Thoracic aorta (tissue), 2 donors: ENCODE data around the gene SIAE. TPM values are rescaled to one million over a fixed set of nuclear protein-coding genes. Genes with fewer than 3 reads are reported as not detected.
A peak's percentile ranks its signal among the peaks of the same experiment; 100 is the strongest.

Source experiments
- ATAC-seq: fragments of 150-250 bp; one replicate; pipeline ENCODE4 v1.8.0; 2017; ENCODE audit warnings: low read depth; ENCODE audit not compliant: insufficient number of reproducible peaks, low FRiP score
- DNase-seq: peaks from one replicate; pipeline ENCODE4 v3.0.0-alpha.2; 2020; ENCODE audit warnings: low spot score
- H3K27ac ChIP-seq, 2 donors: fragments of 200-600 bp; sonication (generic); 1 replicate in 1 of 2; 2 replicates in 1 of 2; pipeline ENCODE4 v1.5.1; 2016; ENCODE audit warnings: mild to moderate bottlenecking in 2 of 2, moderate library complexity in 2 of 2
- H3K27me3 ChIP-seq: fragments of 200-600 bp; sonication (generic); replicated peaks from 2 replicates; pipeline ENCODE4 v1.6.0; 2016; ENCODE audit warnings: mild to moderate bottlenecking; ENCODE audit not compliant: insufficient read depth
- H3K36me3 ChIP-seq: fragments of 200-600 bp; sonication (generic); one replicate; pipeline ENCODE4 v1.5.1; 2016
- H3K4me1 ChIP-seq, 2 donors: fragments of 200-600 bp; sonication (generic); 1 replicate in 1 of 2; 2 replicates in 1 of 2; pipeline versions ENCODE4 v1.5.1 to v1.6.0; 2016; ENCODE audit warnings: low read depth in 2 of 2, mild to moderate bottlenecking in 1 of 2; ENCODE audit not compliant: control insufficient read depth in 1 of 2
- H3K4me3 ChIP-seq: fragments of 200-600 bp; sonication (generic); 2 replicates; pipeline ENCODE4 v1.5.1; 2016; ENCODE audit warnings: mild to moderate bottlenecking
- H3K9me3 ChIP-seq: fragments of 200-600 bp; sonication (generic); 2 replicates; pipeline ENCODE4 v1.5.1; 2016
- CTCF ChIP-seq: fragments of 200-600 bp; sonication (generic); IDR thresholded peaks from one replicate; pipeline ENCODE4 v1.5.1; 2019; ENCODE audit warnings: antibody characterized with exemption
- total RNA-seq, 2 donors: library from RNA; depleted of rRNA; stranded (reverse); fragments of >200 nt; gene quantifications; one replicate each; pipeline versions ENCODE4 v1.1.0 to v1.2.3, GENCODE V29; 2016

Gene SIAE
- total RNA-seq, 2 donors from 2014 or later = 9.7 to 20.0 TPM

GRCh38 chr11:124717786-124718651 is 44.5 kb upstream of the SIAE start:
- Histone ChIP-seq H3K27ac (peak overlapping the region; percentile 63 to 69), H3K27me3 (no peaks in the 10 kb centered on the region), H3K4me1 (peaks cover 0 to 9% of the 10 kb centered on the region in 2 donors), H3K9me3 (no peaks in the 10 kb centered on the region), H3K36me3 (no peaks in the 10 kb centered on the region), H3K4me3 (peak overlapping the region; percentile 61)
- no peak for TF ChIP-seq CTCF
- DNase-seq = no peak
- peak; percentile 61 for ATAC-seq

GRCh38 chr11:124717421-124717785 is 43.9 kb upstream of the SIAE start:
- no peaks in the 10 kb centered on the region for H3K9me3 ChIP-seq
- H3K4me1 ChIP-seq = peaks cover 0 to 9% of the 10 kb centered on the region in 2 donors
- no peak for TF ChIP-seq CTCF
- no peak for ATAC-seq
- no peaks in the 10 kb centered on the region for H3K36me3 ChIP-seq
- H3K4me3 ChIP-seq = peak overlapping the region; percentile 61
- no peak for DNase-seq
- no peaks in the 10 kb centered on the region for H3K27me3 ChIP-seq
- H3K27ac ChIP-seq = peak overlapping the region; percentile 63 to 69

- Histone ChIP-seq H3K27ac (no peak overlapping the region), H3K4me3 (no peak overlapping the region), H3K27me3 (no peaks in the 10 kb centered on the region), H3K9me3 (no peaks in the 10 kb centered on the region), H3K36me3 (no peaks in the 10 kb centered on the region), H3K4me1 (peaks cover 0 to 9% of the 10 kb centered on the region in 2 donors)
- DNase-seq = no peak
- TF ChIP-seq CTCF = no peak
- no peak for ATAC-seq
Observed at GRCh38 chr11:124716591-124716990, 43.1 kb upstream of the SIAE start.

DNA sequence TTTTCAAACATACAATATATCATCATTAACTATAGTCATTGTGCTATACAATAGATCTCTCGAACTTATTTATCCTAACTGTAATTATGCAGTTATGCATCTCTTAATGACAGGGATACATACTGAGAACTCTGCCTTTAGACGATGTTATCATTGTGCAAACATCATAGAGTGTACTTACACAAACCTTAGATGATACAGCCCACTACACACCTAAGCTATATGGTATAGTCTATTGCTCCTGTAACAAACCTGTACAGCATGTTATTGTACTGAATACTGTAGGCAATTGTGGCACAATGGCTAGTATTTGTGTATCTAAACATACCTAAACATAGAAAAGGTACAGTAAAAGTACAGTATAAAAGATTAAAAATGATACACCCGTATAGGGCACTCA is 38.9 kb upstream of the SIAE start:
- no peak overlapping the region for H3K27ac ChIP-seq
- TF ChIP-seq CTCF = no peak

GRCh38 chr11:124707829-124708228 is 34.3 kb upstream of the SIAE start:
- no peaks in the 10 kb centered on the region for H3K4me1 ChIP-seq
- no peak for ATAC-seq
- TF ChIP-seq CTCF = no peak
- H3K27me3 ChIP-seq = no peaks in the 10 kb centered on the region
- no peaks in the 10 kb centered on the region for H3K9me3 ChIP-seq
- no peak for DNase-seq
- H3K4me3 ChIP-seq = no peak overlapping the region
- no peaks in the 10 kb centered on the region for H3K36me3 ChIP-seq
- no peak overlapping the region for H3K27ac ChIP-seq

More for the DNA sequence above, 38.9 kb upstream of the SIAE start:
- H3K4me3 ChIP-seq = no peak overlapping the region
- no peak for DNase-seq
- no peaks in the 10 kb centered on the region for H3K4me1 ChIP-seq
- no peak for ATAC-seq
- H3K36me3 ChIP-seq = no peaks in the 10 kb centered on the region
- H3K9me3 ChIP-seq = no peaks in the 10 kb centered on the region
- no peaks in the 10 kb centered on the region for H3K27me3 ChIP-seq
